Uterus (tissue), 2 donors: ENCODE data around the gene ARHGAP19.

Experiments used
- CTCF ChIP-seq, 4 experiments: fragments of 200-600 bp in 2 of 4; fragments of 450-650 bp in 2 of 4; sonication (generic) in 2 of 4; IDR thresholded peaks; one replicate each; pipeline ENCODE4 v1.5.1; 2016 to 2019; ENCODE audit warnings: antibody characterized with exemption in 4 of 4, mild to moderate bottlenecking in 2 of 4, moderate library complexity in 1 of 4
- POLR2A ChIP-seq, 2 donors: fragments of 450-650 bp; IDR thresholded peaks; one replicate each; pipeline ENCODE4 v1.6.1; 2016; ENCODE audit warnings: antibody characterized with exemption in 2 of 2, mild to moderate bottlenecking in 1 of 2, moderate library complexity in 1 of 2

- TF ChIP-seq CTCF (IDR thresholded peaks at IDR 0.05): no peak
- no peak for TF ChIP-seq POLR2A (IDR thresholded peaks at IDR 0.05)
These were observed 104.2 kb downstream of the ARHGAP19 start for GRCh38 chr10:97188261-97188711.
